Neural cell (in vitro differentiated cells): ENCODE results near the gene PTPRO. TPM values are rescaled to one million over a fixed set of nuclear protein-coding genes. Genes with fewer than 3 reads are reported as not detected.

ENCODE experiments used
- H2AFZ ChIP-seq: fragments of 200-600, 300-800 bp; sonication (generic), shearing (Covaris generic); 2 replicates; pipeline ENCODE4 v1.6.0; 2014; ENCODE audit warnings: low read depth, mild to moderate bottlenecking, antibody characterized with exemption, low read length, moderate library complexity
- H3F3A ChIP-seq: fragments of 200-600 bp; shearing (Covaris generic); 2 replicates; pipeline ENCODE4 v1.6.1; 2016; ENCODE audit warnings: mild to moderate bottlenecking, moderate library complexity, mixed read lengths, antibody characterized with exemption, low read length; ENCODE audit not compliant: insufficient read depth, poor library complexity, severe bottlenecking
- H3K27ac ChIP-seq: fragments of 200-600, 300-800 bp; sonication (generic), shearing (Covaris generic); 2 replicates; pipeline ENCODE4 v1.5.1; 2014; ENCODE audit warnings: mild to moderate bottlenecking, low read length, moderate library complexity
- H3K27me3 ChIP-seq: fragments of 300-800, 200-600 bp; sonication (generic), shearing (Covaris generic); 2 replicates; pipeline ENCODE4 v1.6.0; 2014; ENCODE audit warnings: mild to moderate bottlenecking, low read depth, low read length, moderate library complexity; ENCODE audit not compliant: insufficient read depth
- H3K36me3 ChIP-seq: fragments of 300-800, 200-600 bp; sonication (generic), shearing (Covaris generic); 2 replicates; pipeline ENCODE4 v1.5.1; 2014; ENCODE audit warnings: mild to moderate bottlenecking, antibody characterized with exemption, low read length, moderate library complexity; ENCODE audit not compliant: insufficient read depth
- H3K4me2 ChIP-seq: fragments of 300-800, 200-600 bp; sonication (generic), shearing (Covaris generic); 2 replicates; pipeline ENCODE4 v1.6.0; 2014; ENCODE audit warnings: mild to moderate bottlenecking, low read length
- H3K4me3 ChIP-seq: fragments of 300-800, 200-600 bp; sonication (generic), shearing (Covaris generic); 2 replicates; pipeline ENCODE4 v1.5.1; 2014; ENCODE audit warnings: mild to moderate bottlenecking, low read length, moderate library complexity
- H3K79me2 ChIP-seq: fragments of 200-600 bp; shearing (Covaris generic); replicated peaks from 2 replicates; pipeline ENCODE4 v1.6.0; 2014; ENCODE audit warnings: mild to moderate bottlenecking, low read length, moderate library complexity; ENCODE audit not compliant: insufficient read depth
- H3K9ac ChIP-seq: fragments of 300-800, 200-600 bp; sonication (generic), shearing (Covaris generic); 2 replicates; pipeline ENCODE4 v1.6.1; 2016; ENCODE audit warnings: mild to moderate bottlenecking, low read length, mixed read lengths
- H3K9me2 ChIP-seq: fragments of 200-600 bp; shearing (Covaris generic); 2 replicates; pipeline ENCODE4 v1.6.1; 2016; ENCODE audit warnings: mild to moderate bottlenecking, low read length, mixed read lengths; ENCODE audit not compliant: insufficient read depth
- H3K9me3 ChIP-seq: fragments of 200-600, 300-800 bp; sonication (generic), shearing (Covaris generic); 2 replicates; pipeline ENCODE4 v1.6.1; 2016; ENCODE audit warnings: mild to moderate bottlenecking, mixed run types, low read length, moderate library complexity, mixed read lengths
- H4K20me1 ChIP-seq: fragments of 200-600 bp; shearing (Covaris generic); 2 replicates; pipeline ENCODE4 v1.6.1; 2016; ENCODE audit warnings: mild to moderate bottlenecking, mixed run types; ENCODE audit not compliant: insufficient read depth
- CTCF ChIP-seq: fragments of 450-650 bp; IDR thresholded peaks from 2 replicates; pipeline ENCODE4 v1.5.1; 2014; ENCODE audit warnings: antibody characterized with exemption, mild to moderate bottlenecking, moderate library complexity; ENCODE audit not compliant: poor library complexity, severe bottlenecking
- EP300 ChIP-seq: fragments of 450-650 bp; conservative IDR thresholded peaks from 2 replicates; pipeline ENCODE4 v1.6.1; 2014; ENCODE audit warnings: antibody characterized with exemption, mild to moderate bottlenecking, moderate library complexity; ENCODE audit not compliant: poor library complexity, severe bottlenecking
- EZH2 ChIP-seq: fragments of 200-600, 300-800 bp; shearing (Covaris generic), sonication (generic); IDR thresholded peaks from 2 replicates; pipeline ENCODE4 v1.6.1; 2014; ENCODE audit warnings: antibody characterized with exemption, low read length, borderline replicate concordance, mild to moderate bottlenecking; ENCODE audit not compliant: insufficient read depth, poor library complexity, severe bottlenecking
- MXI1 ChIP-seq: fragments of 450-650 bp; conservative IDR thresholded peaks from 2 replicates; pipeline ENCODE4 v1.6.1; 2014; ENCODE audit warnings: antibody characterized with exemption, mild to moderate bottlenecking; ENCODE audit not compliant: poor library complexity, severe bottlenecking
- POLR2AphosphoS5 ChIP-seq: IDR thresholded peaks from 2 replicates; pipeline ENCODE4 v1.6.1; 2012
- RAD21 ChIP-seq: fragments of 450-650 bp; conservative IDR thresholded peaks from 2 replicates; pipeline ENCODE4 v1.6.1; 2014; ENCODE audit warnings: antibody characterized with exemption, mild to moderate bottlenecking, moderate library complexity
- REST ChIP-seq: IDR thresholded peaks from 2 replicates; pipeline ENCODE4 v1.6.1; 2012; ENCODE audit warnings: borderline replicate concordance
- SMC3 ChIP-seq: fragments of 450-650 bp; conservative IDR thresholded peaks from 2 replicates; pipeline ENCODE4 v1.6.1; 2014; ENCODE audit warnings: antibody characterized with exemption, mild to moderate bottlenecking, moderate library complexity; ENCODE audit not compliant: poor library complexity
- TAF1 ChIP-seq: IDR thresholded peaks from 2 replicates; pipeline ENCODE4 v1.6.1; 2012; ENCODE audit warnings: low read depth
- polyA plus RNA-seq: library from polyadenylated mRNA; depleted of rRNA; stranded (reverse); fragments of >200 nt; gene quantifications from 2 replicates; pipeline ENCODE4 v1.2.3, GENCODE V29; 2014

Gene PTPRO
- polyA plus RNA-seq, 1 donor from 2014 or later, result 124 TPM

- no peaks in the 10 kb centered on the region for H3K36me3 ChIP-seq
- no peak overlapping the region for H2AFZ ChIP-seq
- H3K9me3 ChIP-seq, result no peaks in the 10 kb centered on the region
- no peaks in the 10 kb centered on the region for H3F3A ChIP-seq
- no peaks in the 10 kb centered on the region for H3K27me3 ChIP-seq
- no peak overlapping the region for H3K9ac ChIP-seq
- no peak overlapping the region for H3K4me3 ChIP-seq
- H3K4me2 ChIP-seq, result no peak overlapping the region
- no peak overlapping the region for H3K27ac ChIP-seq
- no peaks in the 10 kb centered on the region for H3K79me2 ChIP-seq
- no peaks in the 10 kb centered on the region for H4K20me1 ChIP-seq
- TF ChIP-seq REST, result no peak
- no peak for TF ChIP-seq POLR2AphosphoS5
- TF ChIP-seq TAF1, result no peak
- no peak for TF ChIP-seq CTCF
- TF ChIP-seq EP300, result no peak
- no peak for TF ChIP-seq RAD21
- TF ChIP-seq MXI1, result no peak
- no peak for TF ChIP-seq EZH2
- TF ChIP-seq SMC3, result no peak
- H3K9me2 ChIP-seq, result no peaks in the 10 kb centered on the region
Measured at GRCh38 chr12:15561396-15561795, 239.1 kb downstream of the PTPRO start.

- Histone ChIP-seq H3K4me3 (no peak overlapping the region), H4K20me1 (no peaks in the 10 kb centered on the region), H2AFZ (no peak overlapping the region), H3K27me3 (no peaks in the 10 kb centered on the region), H3K9me2 (no peaks in the 10 kb centered on the region), H3F3A (no peaks in the 10 kb centered on the region), H3K9me3 (no peaks in the 10 kb centered on the region), H3K79me2 (no peaks in the 10 kb centered on the region), H3K36me3 (no peaks in the 10 kb centered on the region), H3K27ac (no peak overlapping the region), H3K4me2 (no peak overlapping the region), H3K9ac (no peak overlapping the region)
- TF ChIP-seq REST (no peak), EP300 (no peak), POLR2AphosphoS5 (no peak), CTCF (no peak)
Measured at GRCh38 chr12:15562263-15562662, 240.0 kb downstream of the PTPRO start.
